ENCODE measurements around the gene SIGLEC1. TPM values are rescaled to one million over a fixed set of nuclear protein-coding genes. Genes with fewer than 3 reads are reported as not detected.

Gene SIGLEC1
- total RNA-seq, 2 donors from 2014 or later = 12.2 to 45.5 TPM

GRCh38 chr20:3692706-3693294, 19.6 kb downstream of the SIGLEC1 start:
- H3K27ac ChIP-seq = no peak overlapping the region
- no peaks in the 10 kb centered on the region for H3K9me3 ChIP-seq
- H3K27me3 ChIP-seq (replicated peaks; ENCODE audit: insufficient read depth) = no peaks in the 10 kb centered on the region
- no peaks in the 10 kb centered on the region for H3K4me1 ChIP-seq (ENCODE audit: control insufficient read depth in 1 of 2, low read depth in 2 of 2)
- ATAC-seq (ENCODE audit: insufficient number of reproducible peaks, low FRiP score, low read depth) = no peak
- DNase-seq (ENCODE audit: low spot score) = no peak
- no peak for TF ChIP-seq CTCF (IDR thresholded peaks at IDR 0.05)
- H3K4me3 ChIP-seq = no peak overlapping the region
- H3K36me3 ChIP-seq = no peaks in the 10 kb centered on the region

GRCh38 chr20:3691897-3692296, 20.5 kb downstream of the SIGLEC1 start:
- Histone ChIP-seq H3K9me3 (no peaks in the 10 kb centered on the region), H3K36me3 (no peaks in the 10 kb centered on the region), H3K4me3 (no peak overlapping the region), H3K27me3 (replicated peaks; ENCODE audit: insufficient read depth) (no peaks in the 10 kb centered on the region), H3K4me1 (ENCODE audit: control insufficient read depth in 1 of 2, low read depth in 2 of 2) (peaks cover 6 to 7% of the 10 kb centered on the region in 2 donors), H3K27ac (no peak overlapping the region)
- DNase-seq (ENCODE audit: low spot score) (no peak), ATAC-seq (ENCODE audit: insufficient number of reproducible peaks, low FRiP score, low read depth) (no peak)
- TF ChIP-seq CTCF (IDR thresholded peaks at IDR 0.05) = no peak

- H3K27me3 ChIP-seq (replicated peaks; ENCODE audit: insufficient read depth) = no peaks in the 10 kb centered on the region
- H3K4me1 ChIP-seq (ENCODE audit: control insufficient read depth in 1 of 2, low read depth in 2 of 2) = peaks cover 9 to 13% of the 10 kb centered on the region in 2 donors
- no peaks in the 10 kb centered on the region for H3K9me3 ChIP-seq
- no peak overlapping the region for H3K4me3 ChIP-seq
- H3K27ac ChIP-seq = no peak overlapping the region
- ATAC-seq (ENCODE audit: insufficient number of reproducible peaks, low FRiP score, low read depth) = no peak
- TF ChIP-seq CTCF (IDR thresholded peaks at IDR 0.05) = no peak
- DNase-seq (ENCODE audit: low spot score) = no peak
- no peaks in the 10 kb centered on the region for H3K36me3 ChIP-seq
Observed at GRCh38 chr20:3691306-3691705, 21.1 kb downstream of the SIGLEC1 start.

GRCh38 chr20:3690413-3690812, 22.0 kb downstream of the SIGLEC1 start:
- TF ChIP-seq CTCF (IDR thresholded peaks at IDR 0.05) = no peak
- no peaks in the 10 kb centered on the region for H3K27me3 ChIP-seq (replicated peaks; ENCODE audit: insufficient read depth)
- peaks cover 10 to 14% of the 10 kb centered on the region in 2 donors for H3K4me1 ChIP-seq (ENCODE audit: control insufficient read depth in 1 of 2, low read depth in 2 of 2)
- H3K9me3 ChIP-seq = no peaks in the 10 kb centered on the region
- H3K27ac ChIP-seq = no peak overlapping the region
- DNase-seq (ENCODE audit: low spot score) = no peak
- ATAC-seq (ENCODE audit: insufficient number of reproducible peaks, low FRiP score, low read depth) = no peak
- no peaks in the 10 kb centered on the region for H3K36me3 ChIP-seq
- no peak overlapping the region for H3K4me3 ChIP-seq

DNA sequence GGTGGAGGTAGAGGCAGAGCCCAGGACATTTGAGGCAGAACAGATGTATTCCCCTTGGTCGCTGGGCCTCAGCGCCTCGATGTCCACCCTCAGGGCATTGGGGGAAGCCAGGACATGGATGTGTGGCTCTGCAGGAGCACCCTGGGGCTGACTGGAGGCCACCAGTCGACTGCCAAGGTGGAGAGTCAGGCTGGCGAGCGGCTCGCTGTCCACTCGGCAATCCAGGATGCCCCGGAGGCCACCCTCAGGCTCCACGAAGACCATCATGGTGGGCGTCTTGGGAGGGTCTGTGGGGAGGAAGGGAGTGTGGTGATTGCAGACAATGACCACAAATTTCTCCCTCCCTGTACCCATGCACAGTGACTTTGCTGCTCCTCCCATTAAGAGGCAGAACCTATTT, 22.4 kb downstream of the SIGLEC1 start:
- DNase-seq (ENCODE audit: low spot score) (no peak), ATAC-seq (ENCODE audit: insufficient number of reproducible peaks, low FRiP score, low read depth) (no peak)
- Histone ChIP-seq H3K27me3 (replicated peaks; ENCODE audit: insufficient read depth) (no peaks in the 10 kb centered on the region), H3K9me3 (no peaks in the 10 kb centered on the region), H3K4me3 (no peak overlapping the region), H3K36me3 (no peaks in the 10 kb centered on the region), H3K4me1 (ENCODE audit: control insufficient read depth in 1 of 2, low read depth in 2 of 2) (peaks cover 10 to 14% of the 10 kb centered on the region in 2 donors), H3K27ac (no peak overlapping the region)
- no peak for TF ChIP-seq CTCF (IDR thresholded peaks at IDR 0.05)
